ENCODE results near the gene PRR35. TPM values are rescaled to one million over a fixed set of nuclear protein-coding genes. Genes with fewer than 3 reads are reported as not detected.

Gene PRR35
- total RNA-seq, 1 experiment from 2014 or later: not detected

- H3K36me3 ChIP-seq (ENCODE audit: insufficient read depth, low read length): peaks cover 3% of the 10 kb centered on the region
- no peaks in the 10 kb centered on the region for H3K9me3 ChIP-seq (ENCODE audit: low read length)
- no peaks in the 10 kb centered on the region for H3K27me3 ChIP-seq (ENCODE audit: low read length)
- H3K9me2 ChIP-seq (replicated peaks; ENCODE audit: insufficient read depth, low read length): no peaks in the 10 kb centered on the region
- H4K20me1 ChIP-seq (ENCODE audit: insufficient read depth, low read depth, low read length): 0 out of 2 replicates have a peak, but pooled peaks cover 2% of the 10 kb centered on the region
- H2AFZ ChIP-seq (ENCODE audit: low read length): no peak overlapping the region
- peaks cover 57% of the 10 kb centered on the region for H3K79me2 ChIP-seq (ENCODE audit: low read length)
- no peak for DNase-seq
- no peaks in the 10 kb centered on the region for H3K4me1 ChIP-seq (ENCODE audit: low read length)
- no peak overlapping the region for H3K4me3 ChIP-seq (ENCODE audit: low read length)
- H3K27ac ChIP-seq (ENCODE audit: low read length): no peak overlapping the region
- no peak overlapping the region for H3K9ac ChIP-seq (ENCODE audit: low read length)
- no peak overlapping the region for H3K4me2 ChIP-seq (ENCODE audit: low read depth, low read length, poor library complexity, severe bottlenecking)
These were observed 20.2 kb upstream of the PRR35 start for GRCh38 chr16:539901-540530.

GRCh38 chr16:540645-541340 lies 19.4 kb upstream of the PRR35 start:
- no peak for DNase-seq
- Histone ChIP-seq H3K9me2 (replicated peaks; ENCODE audit: insufficient read depth, low read length) (no peaks in the 10 kb centered on the region), H3K4me2 (ENCODE audit: low read depth, low read length, poor library complexity, severe bottlenecking) (no peak overlapping the region), H3K79me2 (ENCODE audit: low read length) (peaks cover 51% of the 10 kb centered on the region), H3K9me3 (ENCODE audit: low read length) (no peaks in the 10 kb centered on the region), H3K27ac (ENCODE audit: low read length) (no peak overlapping the region), H2AFZ (ENCODE audit: low read length) (no peak overlapping the region), H3K4me3 (ENCODE audit: low read length) (no peak overlapping the region), H3K27me3 (ENCODE audit: low read length) (no peaks in the 10 kb centered on the region), H3K36me3 (ENCODE audit: insufficient read depth, low read length) (peaks cover 3% of the 10 kb centered on the region), H3K9ac (ENCODE audit: low read length) (no peak overlapping the region), H4K20me1 (ENCODE audit: insufficient read depth, low read depth, low read length) (0 out of 2 replicates have a peak, but pooled peaks cover 2% of the 10 kb centered on the region), H3K4me1 (ENCODE audit: low read length) (no peaks in the 10 kb centered on the region)

- no peak for DNase-seq
- Histone ChIP-seq H4K20me1 (ENCODE audit: insufficient read depth, low read depth, low read length) (0 out of 2 replicates have a peak, but pooled peaks cover 2% of the 10 kb centered on the region), H3K4me3 (ENCODE audit: low read length) (no peak overlapping the region), H3K9me3 (ENCODE audit: low read length) (no peaks in the 10 kb centered on the region), H3K9ac (ENCODE audit: low read length) (no peak overlapping the region), H3K27ac (ENCODE audit: low read length) (no peak overlapping the region), H3K27me3 (ENCODE audit: low read length) (no peaks in the 10 kb centered on the region), H3K4me2 (ENCODE audit: low read depth, low read length, poor library complexity, severe bottlenecking) (no peak overlapping the region), H3K9me2 (replicated peaks; ENCODE audit: insufficient read depth, low read length) (no peaks in the 10 kb centered on the region), H3K79me2 (ENCODE audit: low read length) (peaks cover 38% of the 10 kb centered on the region), H3K36me3 (ENCODE audit: insufficient read depth, low read length) (peaks cover 3% of the 10 kb centered on the region; the same call in 1 of the 2 replicates), H2AFZ (ENCODE audit: low read length) (no peak overlapping the region), H3K4me1 (ENCODE audit: low read length) (no peaks in the 10 kb centered on the region)
These were observed 16.7 kb upstream of the PRR35 start for GRCh38 chr16:543301-544164.

GRCh38 chr16:544517-544916 lies 15.7 kb upstream of the PRR35 start:
- Histone ChIP-seq H3K9ac (ENCODE audit: low read length) (no peak overlapping the region), H3K4me1 (ENCODE audit: low read length) (no peaks in the 10 kb centered on the region), H3K9me2 (replicated peaks; ENCODE audit: insufficient read depth, low read length) (no peaks in the 10 kb centered on the region), H3K9me3 (ENCODE audit: low read length) (no peaks in the 10 kb centered on the region), H3K4me2 (ENCODE audit: low read depth, low read length, poor library complexity, severe bottlenecking) (no peak overlapping the region), H3K27me3 (ENCODE audit: low read length) (no peaks in the 10 kb centered on the region), H3K79me2 (ENCODE audit: low read length) (peaks cover 32% of the 10 kb centered on the region), H2AFZ (ENCODE audit: low read length) (no peak overlapping the region), H3K36me3 (ENCODE audit: insufficient read depth, low read length) (no peaks in the 10 kb centered on the region), H3K4me3 (ENCODE audit: low read length) (no peak overlapping the region), H4K20me1 (ENCODE audit: insufficient read depth, low read depth, low read length) (0 out of 2 replicates have a peak, but pooled peaks cover 2% of the 10 kb centered on the region), H3K27ac (ENCODE audit: low read length) (no peak overlapping the region)
- DNase-seq: no peak

GRCh38 chr16:546909-547770 lies 13.1 kb upstream of the PRR35 start:
- no peak for DNase-seq
- Histone ChIP-seq H3K4me3 (ENCODE audit: low read length) (no peak overlapping the region), H2AFZ (ENCODE audit: low read length) (no peak overlapping the region), H3K4me1 (ENCODE audit: low read length) (no peaks in the 10 kb centered on the region), H3K4me2 (ENCODE audit: low read depth, low read length, poor library complexity, severe bottlenecking) (no peak overlapping the region), H4K20me1 (ENCODE audit: insufficient read depth, low read depth, low read length) (0 out of 2 replicates have a peak, but pooled peaks cover under 1% of the 10 kb centered on the region), H3K9ac (ENCODE audit: low read length) (no peak overlapping the region), H3K9me3 (ENCODE audit: low read length) (no peaks in the 10 kb centered on the region), H3K79me2 (ENCODE audit: low read length) (peaks cover 9% of the 10 kb centered on the region), H3K36me3 (ENCODE audit: insufficient read depth, low read length) (no peaks in the 10 kb centered on the region), H3K9me2 (replicated peaks; ENCODE audit: insufficient read depth, low read length) (no peaks in the 10 kb centered on the region), H3K27me3 (ENCODE audit: low read length) (no peaks in the 10 kb centered on the region), H3K27ac (ENCODE audit: low read length) (no peak overlapping the region)

- no peaks in the 10 kb centered on the region for H3K4me1 ChIP-seq (ENCODE audit: low read length)
- H3K4me2 ChIP-seq (ENCODE audit: low read depth, low read length, poor library complexity, severe bottlenecking): no peak overlapping the region
- no peak for DNase-seq
- no peaks in the 10 kb centered on the region for H3K79me2 ChIP-seq (ENCODE audit: low read length)
- no peak overlapping the region for H3K9ac ChIP-seq (ENCODE audit: low read length)
- 0 out of 2 replicates have a peak, but pooled peaks cover 4% of the 10 kb centered on the region for H4K20me1 ChIP-seq (ENCODE audit: insufficient read depth, low read depth, low read length)
- no peak overlapping the region for H3K4me3 ChIP-seq (ENCODE audit: low read length)
- H2AFZ ChIP-seq (ENCODE audit: low read length): no peak overlapping the region
- H3K27me3 ChIP-seq (ENCODE audit: low read length): no peaks in the 10 kb centered on the region
- H3K9me3 ChIP-seq (ENCODE audit: low read length): no peaks in the 10 kb centered on the region
- no peak overlapping the region for H3K27ac ChIP-seq (ENCODE audit: low read length)
- H3K9me2 ChIP-seq (replicated peaks; ENCODE audit: insufficient read depth, low read length): no peaks in the 10 kb centered on the region
- H3K36me3 ChIP-seq (ENCODE audit: insufficient read depth, low read length): no peaks in the 10 kb centered on the region
These were observed 11.6 kb upstream of the PRR35 start for GRCh38 chr16:548586-548985.

GRCh38 chr16:549544-550263 lies 10.5 kb upstream of the PRR35 start:
- H3K9me2 ChIP-seq (replicated peaks; ENCODE audit: insufficient read depth, low read length): no peaks in the 10 kb centered on the region
- no peaks in the 10 kb centered on the region for H3K4me1 ChIP-seq (ENCODE audit: low read length)
- H3K27ac ChIP-seq (ENCODE audit: low read length): no peak overlapping the region
- H3K27me3 ChIP-seq (ENCODE audit: low read length): no peaks in the 10 kb centered on the region
- H2AFZ ChIP-seq (ENCODE audit: low read length): no peak overlapping the region
- H3K9ac ChIP-seq (ENCODE audit: low read length): no peak overlapping the region
- no peaks in the 10 kb centered on the region for H3K79me2 ChIP-seq (ENCODE audit: low read length)
- H3K36me3 ChIP-seq (ENCODE audit: insufficient read depth, low read length): no peaks in the 10 kb centered on the region
- H3K4me3 ChIP-seq (ENCODE audit: low read length): no peak overlapping the region
- H3K9me3 ChIP-seq (ENCODE audit: low read length): no peaks in the 10 kb centered on the region
- H3K4me2 ChIP-seq (ENCODE audit: low read depth, low read length, poor library complexity, severe bottlenecking): no peak overlapping the region
- H4K20me1 ChIP-seq (ENCODE audit: insufficient read depth, low read depth, low read length): 0 out of 2 replicates have a peak, but pooled peaks cover 6% of the 10 kb centered on the region
- no peak for DNase-seq
